GM12873 (cell line): ENCODE data around the gene FER.

ENCODE experiments used
- TF ChIP-seq, protein P1 (sequence below): IDR thresholded peaks from 2 replicates; pipeline ENCODE4 v1.5.1; 2012; ENCODE audit warnings: low read depth, mild to moderate bottlenecking, moderate library complexity, low read length, control low read depth; ENCODE audit not compliant: insufficient read depth; ENCODE audit errors: missing control alignments

Gene FER

DNA sequence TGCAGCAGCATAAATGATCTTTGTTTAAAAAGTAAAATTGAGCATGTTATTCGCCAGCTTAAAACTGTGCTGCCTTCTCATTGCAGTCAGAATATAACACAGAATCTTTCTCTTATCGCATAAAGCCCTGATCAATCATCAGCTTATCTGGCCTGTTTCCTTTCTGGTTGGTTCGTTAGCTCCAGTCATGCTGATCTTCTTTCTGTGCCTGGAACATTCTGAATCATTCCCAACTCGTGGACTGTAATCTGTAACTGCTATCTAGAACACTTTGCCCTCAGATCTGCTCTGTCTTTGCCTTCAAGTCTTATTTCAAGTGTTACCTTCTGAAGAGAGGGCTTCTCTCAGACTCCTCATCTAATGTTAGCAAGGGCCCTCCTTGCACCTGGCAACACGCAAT lies 11.9 kb upstream of the FER start:
- TF ChIP-seq, protein P1, sequence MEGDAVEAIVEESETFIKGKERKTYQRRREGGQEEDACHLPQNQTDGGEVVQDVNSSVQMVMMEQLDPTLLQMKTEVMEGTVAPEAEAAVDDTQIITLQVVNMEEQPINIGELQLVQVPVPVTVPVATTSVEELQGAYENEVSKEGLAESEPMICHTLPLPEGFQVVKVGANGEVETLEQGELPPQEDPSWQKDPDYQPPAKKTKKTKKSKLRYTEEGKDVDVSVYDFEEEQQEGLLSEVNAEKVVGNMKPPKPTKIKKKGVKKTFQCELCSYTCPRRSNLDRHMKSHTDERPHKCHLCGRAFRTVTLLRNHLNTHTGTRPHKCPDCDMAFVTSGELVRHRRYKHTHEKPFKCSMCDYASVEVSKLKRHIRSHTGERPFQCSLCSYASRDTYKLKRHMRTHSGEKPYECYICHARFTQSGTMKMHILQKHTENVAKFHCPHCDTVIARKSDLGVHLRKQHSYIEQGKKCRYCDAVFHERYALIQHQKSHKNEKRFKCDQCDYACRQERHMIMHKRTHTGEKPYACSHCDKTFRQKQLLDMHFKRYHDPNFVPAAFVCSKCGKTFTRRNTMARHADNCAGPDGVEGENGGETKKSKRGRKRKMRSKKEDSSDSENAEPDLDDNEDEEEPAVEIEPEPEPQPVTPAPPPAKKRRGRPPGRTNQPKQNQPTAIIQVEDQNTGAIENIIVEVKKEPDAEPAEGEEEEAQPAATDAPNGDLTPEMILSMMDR = no peak

DNA sequence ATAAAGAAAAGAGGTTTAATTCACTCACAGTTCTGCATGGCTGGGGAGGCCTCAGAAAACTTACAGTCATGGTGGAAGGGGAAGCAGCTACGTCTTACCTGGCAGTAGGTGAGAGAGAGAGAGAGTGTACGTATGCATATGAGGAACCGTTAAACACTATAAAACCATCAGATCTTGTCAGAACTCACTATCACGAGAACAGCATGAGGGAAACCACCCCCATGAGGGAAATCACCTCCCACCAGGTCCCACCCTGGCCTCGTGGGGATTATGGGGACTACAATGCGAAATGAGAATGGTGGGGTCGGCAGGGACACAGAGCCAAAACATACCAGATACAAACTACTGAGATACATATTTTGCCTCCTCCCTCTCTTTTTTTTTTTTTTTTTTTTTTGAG lies 10.8 kb upstream of the FER start:
- TF ChIP-seq, protein P1 = no peak

- TF ChIP-seq, protein P1 = no peak
Measured at GRCh38 chr5:108739376-108739775, 8.3 kb upstream of the FER start.

GRCh38 chr5:108739906-108740305 lies 7.8 kb upstream of the FER start:
- TF ChIP-seq, protein P1 = no peak

GRCh38 chr5:108743319-108743718 lies 4.4 kb upstream of the FER start:
- TF ChIP-seq, protein P1 = no peak

GRCh38 chr5:108743846-108744245 lies 3.9 kb upstream of the FER start:
- TF ChIP-seq, protein P1 = no peak

DNA sequence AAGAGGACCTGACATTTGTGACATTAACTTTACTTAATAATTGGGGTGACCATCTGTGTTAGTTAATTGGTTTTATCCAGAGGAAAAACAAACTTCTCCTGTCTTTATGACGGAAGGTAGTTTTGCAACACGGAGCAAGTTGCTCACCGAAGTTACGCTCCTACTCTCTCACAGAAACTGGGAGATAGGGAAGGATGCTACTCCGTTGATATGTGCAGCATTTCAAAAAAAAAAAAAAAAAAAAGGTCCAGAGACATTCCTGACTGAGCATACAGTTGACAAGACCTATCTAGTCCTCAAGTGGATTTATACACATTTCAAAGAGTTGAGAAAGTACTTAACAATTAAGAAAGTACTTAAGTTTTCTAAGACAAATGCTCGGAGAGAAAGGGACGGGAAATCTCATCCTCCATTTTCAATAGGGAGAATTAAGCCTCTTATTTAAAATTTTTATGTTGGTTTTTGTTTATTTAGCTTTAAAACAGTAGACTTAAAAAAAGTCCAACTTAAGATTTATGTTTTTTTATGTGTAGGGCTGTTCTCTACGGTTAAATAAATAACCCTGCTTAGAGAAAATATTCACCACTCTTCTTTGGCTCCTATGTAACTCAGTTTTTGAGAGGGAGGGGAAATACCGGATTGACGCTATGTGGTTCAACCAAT lies 455 bp upstream of the FER start:
- TF ChIP-seq, protein P1 = no peak
